ENCODE results near the gene FMNL2. TPM values are rescaled to one million over a fixed set of nuclear protein-coding genes. Genes with fewer than 3 reads are reported as not detected.

The FMNL2 gene
- total and polyA plus RNA-seq, 5 donors, result 7.2 to 10.8 (median 9.4) TPM

DNA sequence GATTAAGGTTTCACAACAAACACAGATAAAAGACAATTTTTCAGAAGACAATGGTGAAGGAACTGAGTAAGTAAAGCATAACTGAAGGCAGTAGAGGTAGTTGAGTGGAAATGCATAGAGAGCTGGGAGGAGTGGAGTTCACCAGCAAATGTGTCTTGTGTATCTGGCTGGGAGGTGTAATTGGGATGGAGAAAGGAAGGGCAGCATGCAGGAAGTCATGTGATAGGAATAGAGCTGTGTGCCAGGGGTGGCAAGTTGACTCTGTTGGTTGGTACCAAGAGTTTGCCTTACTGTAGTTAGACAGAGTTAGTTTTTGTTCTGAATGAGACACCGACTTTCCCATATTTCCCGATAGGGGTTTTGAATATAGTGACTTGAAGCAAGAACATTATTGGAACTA, 56.3 kb downstream of the FMNL2 start:
- no peak for DNase-seq
- Histone ChIP-seq H3K27ac (ENCODE audit: low read length) (no peak overlapping the region), H3K4me1 (ENCODE audit: control insufficient read depth, insufficient read depth, low read length) (peaks cover 2% of the 10 kb centered on the region), H3K4me3 (ENCODE audit: low read length) (no peak overlapping the region), H3K9me3 (ENCODE audit: control insufficient read depth, low read length) (no peaks in the 10 kb centered on the region), H3K27me3 (ENCODE audit: control insufficient read depth, insufficient read depth) (no peaks in the 10 kb centered on the region)
- WGBS, result 98% methylated on average over 2 of the region's 2 CpGs
- no peak for ATAC-seq
- intact Hi-C loops (cut with DNase I), result no loop called here

DNA sequence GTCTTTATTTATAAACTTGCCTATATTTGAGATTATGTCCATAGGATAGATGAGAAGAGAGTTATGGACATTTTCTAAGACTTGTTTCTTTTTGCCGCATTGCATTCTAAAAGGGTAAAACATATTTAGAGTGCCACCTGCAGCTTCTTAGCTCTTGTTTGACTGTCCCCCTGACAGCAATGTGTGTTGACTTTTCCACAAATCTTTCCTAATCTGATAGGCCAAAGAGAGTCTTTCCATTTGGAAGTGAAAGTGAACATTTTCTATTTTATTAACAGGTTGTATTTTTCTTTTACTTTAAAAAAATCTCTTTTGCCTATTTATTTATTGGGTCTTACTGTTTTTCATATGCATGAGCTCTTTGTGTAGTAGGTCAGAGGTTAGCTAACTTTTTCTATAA, 58.4 kb downstream of the FMNL2 start:
- peaks cover 2% of the 10 kb centered on the region for H3K4me1 ChIP-seq (ENCODE audit: control insufficient read depth, insufficient read depth, low read length)
- no peak overlapping the region for H3K4me3 ChIP-seq (ENCODE audit: low read length)
- no peak overlapping the region for H3K27ac ChIP-seq (ENCODE audit: low read length)
- ATAC-seq (no peak), DNase-seq (no peak)
- 88% methylated on average over 1 of the region's 1 CpG for WGBS
- intact Hi-C loops (cut with DNase I), result no loop called here
- no peaks in the 10 kb centered on the region for H3K27me3 ChIP-seq (ENCODE audit: control insufficient read depth, insufficient read depth)
- H3K9me3 ChIP-seq (ENCODE audit: control insufficient read depth, low read length), result no peaks in the 10 kb centered on the region

DNA sequence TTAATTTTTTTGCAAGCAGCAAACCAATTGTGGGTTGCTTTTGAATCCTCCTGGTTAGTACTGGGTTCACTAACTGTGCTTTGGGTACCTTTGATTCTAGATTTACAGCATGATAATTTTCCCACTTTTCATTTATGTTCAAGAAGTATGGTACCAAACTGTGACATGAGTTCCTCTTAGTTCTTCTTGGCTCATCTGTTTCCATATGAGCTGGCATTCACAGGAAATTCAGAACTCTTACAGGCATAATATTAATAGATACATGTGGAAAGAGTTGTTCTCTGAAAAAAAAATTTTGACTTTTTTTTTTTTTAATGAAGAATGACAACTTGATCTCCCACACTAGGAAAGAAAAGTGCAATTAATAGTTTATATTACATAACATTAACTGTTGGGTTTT, 59.4 kb downstream of the FMNL2 start:
- DNase-seq (no peak), ATAC-seq (no peak)
- intact Hi-C loops (cut with DNase I), result no loop called here
- H3K4me3 ChIP-seq (ENCODE audit: low read length), result no peak overlapping the region
- peaks cover 2% of the 10 kb centered on the region for H3K4me1 ChIP-seq (ENCODE audit: control insufficient read depth, insufficient read depth, low read length)
- no peaks in the 10 kb centered on the region for H3K9me3 ChIP-seq (ENCODE audit: control insufficient read depth, low read length)
- H3K27me3 ChIP-seq (ENCODE audit: control insufficient read depth, insufficient read depth), result no peaks in the 10 kb centered on the region
- H3K27ac ChIP-seq (ENCODE audit: low read length), result no peak overlapping the region

DNA sequence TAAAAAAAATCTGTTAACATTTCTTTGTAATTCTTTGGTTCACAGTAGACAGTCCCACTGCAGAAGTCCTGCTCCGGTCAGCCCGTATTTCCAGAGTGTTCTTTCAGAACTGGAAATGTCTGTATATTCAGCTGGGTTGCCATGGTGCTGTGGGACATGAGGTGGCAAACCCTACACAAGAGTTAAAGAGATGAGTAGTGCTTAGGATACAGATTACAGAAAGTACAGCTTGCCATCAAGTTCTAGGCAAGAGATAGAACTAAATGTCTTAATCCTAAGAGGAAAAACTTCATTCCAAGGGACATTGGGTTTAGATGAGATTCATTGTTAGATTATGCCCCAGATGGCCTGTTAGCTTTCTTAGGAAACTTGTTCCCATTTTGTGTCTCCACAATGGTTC, 60.1 kb downstream of the FMNL2 start:
- H3K4me3 ChIP-seq (ENCODE audit: low read length), result no peak overlapping the region
- 62% methylated on average over 2 of the region's 2 CpGs for WGBS
- no peaks in the 10 kb centered on the region for H3K9me3 ChIP-seq (ENCODE audit: control insufficient read depth, low read length)
- H3K27me3 ChIP-seq (ENCODE audit: control insufficient read depth, insufficient read depth), result no peaks in the 10 kb centered on the region
- intact Hi-C loops (cut with DNase I), result no loop called here
- peak in 1 of 3 donors; percentile 50 for DNase-seq
- H3K27ac ChIP-seq (ENCODE audit: low read length), result peak overlapping the region; percentile 27
- H3K4me1 ChIP-seq (ENCODE audit: control insufficient read depth, insufficient read depth, low read length), result peaks cover 2% of the 10 kb centered on the region
- ATAC-seq, result peak; percentile 25 to 42

DNA sequence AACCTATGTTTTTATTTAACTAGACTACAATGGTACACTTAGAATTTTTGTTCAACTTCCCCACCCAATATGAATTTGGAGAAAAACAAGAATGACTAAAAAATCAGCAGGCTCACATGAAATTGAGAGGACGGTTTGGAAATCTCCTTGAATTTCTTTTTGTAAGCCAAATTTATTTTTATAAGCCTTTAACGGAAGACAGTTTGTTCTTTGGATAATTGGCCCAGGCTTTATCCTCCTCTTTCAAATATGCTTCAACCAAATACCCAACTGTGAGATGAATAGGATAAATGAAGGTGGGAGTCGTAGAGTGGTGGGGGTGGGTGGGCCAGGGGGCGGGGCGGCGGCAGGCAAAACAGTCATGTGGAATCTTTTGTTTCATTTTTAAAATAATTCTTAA, 60.6 kb downstream of the FMNL2 start:
- H3K4me3 ChIP-seq (ENCODE audit: low read length), result peak overlapping the region; percentile 52
- peak in 1 of 2 donors; percentile 30 for ATAC-seq

DNA sequence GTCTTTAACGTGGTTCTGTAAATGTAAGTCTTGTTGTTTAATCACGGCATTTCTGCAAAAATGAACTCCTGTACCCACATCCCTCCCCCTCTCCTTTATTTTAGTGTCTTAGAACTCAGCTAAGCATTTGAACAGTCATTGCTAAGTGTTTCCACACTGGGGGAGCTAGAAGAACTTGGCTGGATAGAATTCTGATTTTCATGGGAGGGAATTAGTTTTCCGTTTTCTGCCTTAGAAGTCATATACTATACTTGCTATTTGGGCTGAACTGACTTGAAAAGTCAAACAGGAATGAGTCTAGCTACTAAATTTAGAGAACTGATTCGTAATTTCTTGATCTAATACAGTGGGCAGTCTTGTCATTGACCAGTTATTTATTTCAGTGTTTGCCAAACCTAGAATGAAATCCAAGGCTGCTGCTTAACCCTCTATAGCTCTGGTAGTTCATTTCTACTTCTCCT, 61.1 kb downstream of the FMNL2 start:
- intact Hi-C loops (cut with DNase I), result no loop called here
- Histone ChIP-seq H3K27ac (ENCODE audit: low read length) (no peak overlapping the region), H3K4me3 (ENCODE audit: low read length) (peak overlapping the region; percentile 52), H3K27me3 (ENCODE audit: control insufficient read depth, insufficient read depth) (no peaks in the 10 kb centered on the region), H3K4me1 (ENCODE audit: control insufficient read depth, insufficient read depth, low read length) (peaks cover 2% of the 10 kb centered on the region), H3K9me3 (ENCODE audit: control insufficient read depth, low read length) (no peaks in the 10 kb centered on the region)
- DNase-seq, result no peak
- 54% methylated on average over 4 of the region's 4 CpGs for WGBS
- no peak for ATAC-seq

More for the DNA sequence above, 60.6 kb downstream of the FMNL2 start:
- Histone ChIP-seq H3K4me1 (ENCODE audit: control insufficient read depth, insufficient read depth, low read length) (peaks cover 2% of the 10 kb centered on the region), H3K27ac (ENCODE audit: low read length) (no peak overlapping the region), H3K27me3 (ENCODE audit: control insufficient read depth, insufficient read depth) (no peaks in the 10 kb centered on the region), H3K9me3 (ENCODE audit: control insufficient read depth, low read length) (no peaks in the 10 kb centered on the region)
- DNase-seq, result no peak
- intact Hi-C loops (cut with DNase I), result no loop called here
- WGBS, result 58% methylated on average over 6 of the region's 6 CpGs

DNA sequence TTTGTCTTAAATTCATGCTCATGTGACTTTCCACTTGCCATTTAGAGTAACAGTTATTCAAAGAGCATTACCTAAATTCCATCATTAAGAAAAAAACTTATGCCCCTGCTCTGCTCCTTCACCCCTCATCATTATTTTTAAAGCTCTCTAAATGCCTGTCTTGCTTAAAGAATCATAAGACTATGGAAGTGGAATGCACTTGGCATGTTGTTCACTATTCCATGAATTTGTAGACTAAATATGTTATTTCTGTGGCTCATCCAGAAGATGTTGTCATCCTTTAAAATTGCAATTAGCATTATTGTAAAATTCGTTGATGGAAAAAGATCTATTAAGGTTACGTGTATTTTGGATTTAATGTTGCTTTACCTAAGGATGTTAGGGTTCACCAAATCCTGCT, 61.8 kb downstream of the FMNL2 start:
- DNase-seq (no peak), ATAC-seq (no peak)
- intact Hi-C loops (cut with DNase I), result no loop called here
- H3K27me3 ChIP-seq (ENCODE audit: control insufficient read depth, insufficient read depth), result no peaks in the 10 kb centered on the region
- no peak overlapping the region for H3K27ac ChIP-seq (ENCODE audit: low read length)
- H3K4me1 ChIP-seq (ENCODE audit: control insufficient read depth, insufficient read depth, low read length), result peaks cover 2% of the 10 kb centered on the region
- no peaks in the 10 kb centered on the region for H3K9me3 ChIP-seq (ENCODE audit: control insufficient read depth, low read length)
- WGBS, result 71% methylated on average over 2 of the region's 2 CpGs
- H3K4me3 ChIP-seq (ENCODE audit: low read length), result no peak overlapping the region

DNA sequence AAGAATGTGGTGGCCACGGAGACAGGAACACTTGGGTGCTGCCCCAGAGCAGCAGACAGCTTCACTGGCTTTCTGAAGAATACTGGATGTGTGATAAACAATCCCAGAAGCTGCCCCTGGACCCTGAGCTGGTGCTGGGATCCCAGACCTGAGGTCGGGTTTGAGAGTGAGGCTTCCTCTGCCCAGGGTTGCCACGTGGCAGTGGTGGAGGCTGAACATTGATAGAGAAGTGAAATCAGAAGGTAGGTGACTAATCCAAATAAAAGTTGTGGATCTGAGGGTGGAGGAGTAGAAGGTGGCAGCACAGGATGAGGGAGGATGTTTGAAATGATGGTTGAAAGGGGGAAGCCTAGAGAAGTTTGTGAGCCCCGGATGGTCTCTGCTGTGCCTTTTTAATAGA, 64.0 kb downstream of the FMNL2 start:
- intact Hi-C loops (cut with DNase I), result no loop called here
- DNase-seq (no peak), ATAC-seq (no peak)
- Histone ChIP-seq H3K27me3 (ENCODE audit: control insufficient read depth, insufficient read depth) (no peaks in the 10 kb centered on the region), H3K4me1 (ENCODE audit: control insufficient read depth, insufficient read depth, low read length) (peaks cover 2% of the 10 kb centered on the region), H3K27ac (ENCODE audit: low read length) (no peak overlapping the region), H3K9me3 (ENCODE audit: control insufficient read depth, low read length) (no peaks in the 10 kb centered on the region), H3K4me3 (ENCODE audit: low read length) (no peak overlapping the region)
- WGBS, result 83% methylated on average over 4 of the region's 4 CpGs

DNA sequence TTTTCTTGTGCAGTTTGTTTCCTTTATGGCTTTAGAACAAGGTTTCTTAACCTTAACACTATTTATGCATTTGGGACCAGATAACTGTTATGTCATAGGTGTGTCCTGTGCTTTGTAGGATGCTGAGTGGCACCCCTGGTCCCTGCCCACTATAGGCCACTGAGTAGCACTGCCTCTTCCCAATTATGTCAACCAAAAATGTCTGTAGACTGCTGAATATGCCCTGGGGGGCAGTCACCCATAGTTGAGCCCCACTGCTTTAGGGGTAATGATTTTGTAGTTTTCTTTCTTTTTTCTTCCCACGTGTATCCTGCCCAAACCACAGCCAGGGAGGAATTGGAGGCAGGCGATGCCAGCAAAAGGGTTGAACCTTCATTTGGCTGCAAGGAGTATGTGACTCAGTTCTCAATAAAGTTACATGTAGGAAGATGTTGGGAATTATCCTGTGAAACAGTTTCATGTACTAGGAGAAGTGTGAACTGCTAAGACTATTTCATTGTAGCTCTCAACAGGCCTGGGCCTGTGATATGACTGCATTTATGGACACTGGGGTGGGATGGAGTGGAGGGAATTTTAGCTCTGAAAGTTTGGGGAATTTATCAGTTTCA, 65.7 kb downstream of the FMNL2 start:
- intact Hi-C loops (cut with DNase I), result no loop called here
- Histone ChIP-seq H3K27ac (ENCODE audit: low read length) (no peak overlapping the region), H3K4me1 (ENCODE audit: control insufficient read depth, insufficient read depth, low read length) (peaks cover 4% of the 10 kb centered on the region), H3K27me3 (ENCODE audit: control insufficient read depth, insufficient read depth) (no peaks in the 10 kb centered on the region), H3K4me3 (ENCODE audit: low read length) (no peak overlapping the region), H3K9me3 (ENCODE audit: control insufficient read depth, low read length) (no peaks in the 10 kb centered on the region)
- 89% methylated on average over 2 of the region's 2 CpGs for WGBS
- ATAC-seq (no peak), DNase-seq (no peak)

DNA sequence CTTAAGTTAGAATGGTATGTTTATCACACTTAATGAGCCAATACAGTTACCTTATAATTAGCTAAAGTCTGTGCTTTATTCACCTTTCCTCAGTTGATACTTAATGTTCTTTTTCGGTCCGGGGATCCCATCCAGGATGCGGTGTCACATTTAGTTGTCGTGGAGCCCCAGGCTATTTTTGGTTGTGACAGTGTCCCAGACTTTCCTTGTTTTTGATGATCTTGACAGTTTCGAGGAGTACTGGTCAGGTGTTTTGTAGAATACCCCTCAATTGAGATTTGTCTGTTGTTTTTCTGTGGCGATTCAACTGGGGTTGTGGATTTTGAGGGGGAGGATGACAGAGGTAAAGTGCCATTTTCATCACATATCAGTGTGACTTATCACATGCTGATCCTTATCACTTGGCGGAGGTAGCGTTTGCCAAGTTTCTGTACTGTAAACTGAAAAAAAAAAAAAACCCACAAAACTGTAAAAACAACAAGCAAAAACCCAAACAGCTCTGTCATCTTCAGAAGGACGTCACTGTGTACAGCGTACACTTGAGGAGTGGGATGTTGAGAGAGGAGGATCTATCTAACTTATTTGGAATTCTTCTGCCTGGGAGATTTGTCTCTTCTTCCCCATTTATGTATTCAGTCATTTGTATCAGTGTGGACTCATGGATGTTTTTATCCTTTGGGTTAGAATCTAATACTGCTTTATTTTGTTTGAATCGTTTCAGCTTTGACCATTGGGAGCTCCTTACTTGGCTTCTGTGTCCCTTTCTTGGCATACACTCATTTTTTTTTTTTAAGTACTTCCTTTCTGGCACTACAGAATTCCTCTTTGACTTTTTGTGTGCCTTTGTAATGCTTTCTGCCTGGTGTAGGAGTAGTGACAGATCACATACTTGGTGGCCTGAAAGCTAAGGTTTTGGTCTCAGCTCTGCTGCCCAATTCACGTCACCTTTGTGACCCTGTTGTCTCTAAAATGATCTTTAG, 68.1 kb downstream of the FMNL2 start:
- 40% methylated on average over 12 of the region's 12 CpGs for WGBS
- no peak overlapping the region for H3K27ac ChIP-seq (ENCODE audit: low read length)
- no peaks in the 10 kb centered on the region for H3K9me3 ChIP-seq (ENCODE audit: control insufficient read depth, low read length)
- no peaks in the 10 kb centered on the region for H3K27me3 ChIP-seq (ENCODE audit: control insufficient read depth, insufficient read depth)
- no peak overlapping the region for H3K4me3 ChIP-seq (ENCODE audit: low read length)
- ATAC-seq (peak; percentile 58 to 67), DNase-seq (no peak)
- intact Hi-C loops (cut with DNase I), result no loop called here
- peaks cover 4% of the 10 kb centered on the region for H3K4me1 ChIP-seq (ENCODE audit: control insufficient read depth, insufficient read depth, low read length)

All from right cardiac atrium (tissue), 5 donors.